Kidney epithelial cell (primary cell): ENCODE measurements around the gene ERC2. TPM values are rescaled to one million over a fixed set of nuclear protein-coding genes. Genes with fewer than 3 reads are reported as not detected.

Experiments
- DNase-seq: peaks from one replicate; pipeline ENCODE4 v3.0.0-alpha.2; 2010; ENCODE audit warnings: low read depth
- H3K27me3 ChIP-seq: 2 replicates; pipeline ENCODE4 v1.6.0; 2011; ENCODE audit warnings: low read length; ENCODE audit not compliant: control insufficient read depth, insufficient read depth
- H3K36me3 ChIP-seq: 2 replicates; pipeline ENCODE4 v1.5.1; 2011; ENCODE audit warnings: low read length; ENCODE audit not compliant: control insufficient read depth, insufficient read depth
- H3K4me3 ChIP-seq: 2 replicates; pipeline ENCODE4 v1.5.1; 2011; ENCODE audit warnings: low read depth, mild to moderate bottlenecking, control low read depth, low read length
- CTCF ChIP-seq: IDR thresholded peaks from 2 replicates; pipeline ENCODE4 v1.5.1; 2011; ENCODE audit warnings: mild to moderate bottlenecking, moderate library complexity, low read length, control low read depth, inconsistent platforms; ENCODE audit not compliant: insufficient read depth, poor library complexity, severe bottlenecking
- total RNA-seq: library from RNA; depleted of rRNA; stranded (reverse); fragments of >200 nt; gene quantifications from 2 replicates; pipeline ENCODE4 v1.2.3, GENCODE V29; 2015

Gene ERC2
- total RNA-seq, 1 donor from 2014 or later, result 17.0 TPM

GRCh38 chr3:56131974-56132590 lies 336.2 kb downstream of the ERC2 start:
- TF ChIP-seq CTCF, result no peak
- peak; percentile 91 for DNase-seq
- Histone ChIP-seq H3K4me3 (no peak overlapping the region), H3K27me3 (no peaks in the 10 kb centered on the region), H3K36me3 (no peaks in the 10 kb centered on the region)

- H3K36me3 ChIP-seq, result no peaks in the 10 kb centered on the region
- no peak for DNase-seq
- TF ChIP-seq CTCF, result no peak
- no peaks in the 10 kb centered on the region for H3K27me3 ChIP-seq
- H3K4me3 ChIP-seq, result no peak overlapping the region
Measured at GRCh38 chr3:56130036-56130435, 338.2 kb downstream of the ERC2 start.

GRCh38 chr3:56126632-56127031 lies 341.6 kb downstream of the ERC2 start:
- no peak for TF ChIP-seq CTCF
- no peak overlapping the region for H3K4me3 ChIP-seq
- no peaks in the 10 kb centered on the region for H3K36me3 ChIP-seq
- no peaks in the 10 kb centered on the region for H3K27me3 ChIP-seq
- DNase-seq, result no peak

GRCh38 chr3:56125358-56126005 lies 342.8 kb downstream of the ERC2 start:
- Histone ChIP-seq H3K27me3 (no peaks in the 10 kb centered on the region), H3K4me3 (no peak overlapping the region), H3K36me3 (no peaks in the 10 kb centered on the region)
- TF ChIP-seq CTCF, result no peak
- DNase-seq, result peak; percentile 61

GRCh38 chr3:56124546-56124945 lies 343.7 kb downstream of the ERC2 start:
- no peak overlapping the region for H3K4me3 ChIP-seq
- TF ChIP-seq CTCF, result no peak

GRCh38 chr3:56123487-56123886 lies 344.8 kb downstream of the ERC2 start:
- no peak overlapping the region for H3K4me3 ChIP-seq
- no peak for TF ChIP-seq CTCF
- no peaks in the 10 kb centered on the region for H3K36me3 ChIP-seq
- H3K27me3 ChIP-seq, result no peaks in the 10 kb centered on the region
- no peak for DNase-seq

More at GRCh38 chr3:56124546-56124945, 343.7 kb downstream of the ERC2 start:
- Histone ChIP-seq H3K27me3 (no peaks in the 10 kb centered on the region), H3K36me3 (no peaks in the 10 kb centered on the region)
- no peak for DNase-seq
